GM19468 (cell line): ENCODE data around the gene CLCN7.

Experiments used
- ATAC-seq: cut with Tn5 transposase; IDR thresholded peaks from one replicate; pipeline ENCODE4 v1.9.1; 2021; ENCODE audit warnings: mild to moderate bottlenecking, moderate library complexity, moderate number of reproducible peaks; ENCODE audit not compliant: unreplicated experiment; ENCODE audit errors: extremely low read depth

Gene CLCN7

GRCh38 chr16:1474796-1475551 is at the start of gene CLCN7:
Gene CLCN7 (minus strand): TSS chr16:1475028. CDS start chr16:1474974, 54 bp downstream.
- peak; percentile 64 for ATAC-seq

- ATAC-seq = no peak
Measured at GRCh38 chr16:1524366-1524765, 49.5 kb upstream of the CLCN7 start.

- no peak for ATAC-seq
Measured at GRCh38 chr16:1523581-1524245, 48.9 kb upstream of the CLCN7 start.

GRCh38 chr16:1520461-1520860 is 45.6 kb upstream of the CLCN7 start:
- no peak for ATAC-seq

GRCh38 chr16:1519831-1520230 is 45.0 kb upstream of the CLCN7 start:
- no peak for ATAC-seq

GRCh38 chr16:1518626-1519135 is 43.9 kb upstream of the CLCN7 start:
- ATAC-seq = no peak

- no peak for ATAC-seq
Measured at GRCh38 chr16:1514507-1514906, 39.7 kb upstream of the CLCN7 start.

- no peak for ATAC-seq
Measured at GRCh38 chr16:1512774-1513173, 37.9 kb upstream of the CLCN7 start.

- ATAC-seq = no peak
Measured at GRCh38 chr16:1511662-1512569, 37.1 kb upstream of the CLCN7 start.

- ATAC-seq = no peak
Measured at GRCh38 chr16:1510941-1511351, 36.1 kb upstream of the CLCN7 start.

GRCh38 chr16:1510272-1510671 is 35.4 kb upstream of the CLCN7 start:
- ATAC-seq = no peak

- no peak for ATAC-seq
Measured at GRCh38 chr16:1509307-1510221, 34.7 kb upstream of the CLCN7 start.

- ATAC-seq = no peak
Measured at GRCh38 chr16:1508494-1509187, 33.8 kb upstream of the CLCN7 start.

GRCh38 chr16:1506494-1507213 is 31.8 kb upstream of the CLCN7 start:
- no peak for ATAC-seq

GRCh38 chr16:1505912-1506311 is 31.1 kb upstream of the CLCN7 start:
- ATAC-seq = no peak

GRCh38 chr16:1505073-1505844 is 30.4 kb upstream of the CLCN7 start:
- ATAC-seq = no peak

- no peak for ATAC-seq
Measured at GRCh38 chr16:1503110-1503955, 28.5 kb upstream of the CLCN7 start.
